Type B pancreatic cell (in vitro differentiated cells): ENCODE data around the gene TENM3. TPM values are rescaled to one million over a fixed set of nuclear protein-coding genes. Genes with fewer than 3 reads are reported as not detected.

ENCODE experiments used
- DNase-seq: peaks from one replicate; pipeline ENCODE4 v3.0.0; 2021; ENCODE audit warnings: mixed read lengths; ENCODE audit not compliant: unreplicated experiment; ENCODE audit errors: extremely low spot score
- H3K27ac Mint-ChIP-seq: 2 replicates; pipeline ENCODE4 v1.8.0; 2021; ENCODE audit warnings: mild to moderate bottlenecking, mixed read lengths
- H3K27me3 Mint-ChIP-seq: 2 replicates; pipeline ENCODE4 v1.8.0; 2021; ENCODE audit warnings: mixed read lengths
- H3K36me3 Mint-ChIP-seq: 2 replicates; pipeline ENCODE4 v1.8.0; 2021; ENCODE audit warnings: mixed read lengths
- H3K4me1 Mint-ChIP-seq: one replicate; pipeline ENCODE4 v1.8.0; 2021; ENCODE audit warnings: mixed read lengths; ENCODE audit not compliant: unreplicated experiment
- H3K4me3 Mint-ChIP-seq: 2 replicates; pipeline ENCODE4 v1.8.0; 2021; ENCODE audit warnings: mild to moderate bottlenecking, mixed read lengths
- H3K9me3 Mint-ChIP-seq: 2 replicates; pipeline ENCODE4 v1.8.0; 2021; ENCODE audit warnings: mixed read lengths
- total RNA-seq: library from RNA; stranded (reverse); gene quantifications from 2 replicates; pipeline ENCODE4 v1.2.1, GENCODE V29; 2021; ENCODE audit warnings: low replicate concordance
- TF ChIP-seq, protein P1 (sequence below): fragments of 200-600 bp; sonication (generic); conservative IDR thresholded peaks from 2 replicates; pipeline ENCODE4 v1.5.0; 2021; ENCODE audit warnings: antibody characterized with exemption, mild to moderate bottlenecking

The TENM3 gene
- total RNA-seq, 1 donor from 2014 or later, result 73.5 TPM

- H3K9me3 Mint-ChIP-seq, result no peaks in the 10 kb centered on the region
Measured at GRCh38 chr4:182724414-182724813, 481.2 kb downstream of the TENM3 start.

DNA sequence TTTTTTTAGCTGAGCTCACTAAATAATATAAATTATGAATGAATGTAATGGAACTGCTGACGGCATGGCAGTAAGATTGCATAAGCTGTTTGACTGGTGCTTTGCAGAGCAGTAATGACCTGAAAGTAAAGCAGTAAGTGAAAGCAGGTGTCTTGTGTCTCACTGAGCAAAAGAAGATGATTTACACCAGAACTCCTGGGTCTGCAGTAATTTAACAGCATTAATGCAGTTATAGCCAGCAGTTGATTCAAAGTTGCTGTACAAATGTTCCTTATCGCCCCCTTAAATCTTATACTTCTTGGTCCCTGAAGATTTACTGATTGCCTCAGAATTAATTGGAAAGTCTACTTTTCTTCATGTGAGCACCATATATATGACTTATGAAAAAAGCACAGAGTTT, 486.3 kb downstream of the TENM3 start:
- Mint-ChIP-seq H3K27ac (no peak overlapping the region), H3K4me3 (no peak overlapping the region), H3K27me3 (no peaks in the 10 kb centered on the region), H3K4me1 (peaks cover 18% of the 10 kb centered on the region), H3K36me3 (peaks cover 33% of the 10 kb centered on the region), H3K9me3 (no peaks in the 10 kb centered on the region)
- TF ChIP-seq, protein P1, sequence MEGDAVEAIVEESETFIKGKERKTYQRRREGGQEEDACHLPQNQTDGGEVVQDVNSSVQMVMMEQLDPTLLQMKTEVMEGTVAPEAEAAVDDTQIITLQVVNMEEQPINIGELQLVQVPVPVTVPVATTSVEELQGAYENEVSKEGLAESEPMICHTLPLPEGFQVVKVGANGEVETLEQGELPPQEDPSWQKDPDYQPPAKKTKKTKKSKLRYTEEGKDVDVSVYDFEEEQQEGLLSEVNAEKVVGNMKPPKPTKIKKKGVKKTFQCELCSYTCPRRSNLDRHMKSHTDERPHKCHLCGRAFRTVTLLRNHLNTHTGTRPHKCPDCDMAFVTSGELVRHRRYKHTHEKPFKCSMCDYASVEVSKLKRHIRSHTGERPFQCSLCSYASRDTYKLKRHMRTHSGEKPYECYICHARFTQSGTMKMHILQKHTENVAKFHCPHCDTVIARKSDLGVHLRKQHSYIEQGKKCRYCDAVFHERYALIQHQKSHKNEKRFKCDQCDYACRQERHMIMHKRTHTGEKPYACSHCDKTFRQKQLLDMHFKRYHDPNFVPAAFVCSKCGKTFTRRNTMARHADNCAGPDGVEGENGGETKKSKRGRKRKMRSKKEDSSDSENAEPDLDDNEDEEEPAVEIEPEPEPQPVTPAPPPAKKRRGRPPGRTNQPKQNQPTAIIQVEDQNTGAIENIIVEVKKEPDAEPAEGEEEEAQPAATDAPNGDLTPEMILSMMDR, result no peak
- no peak for DNase-seq

More at GRCh38 chr4:182724414-182724813, 481.2 kb downstream of the TENM3 start:
- H3K36me3 Mint-ChIP-seq, result peaks cover under 1% of the 10 kb centered on the region
- no peak overlapping the region for H3K27ac Mint-ChIP-seq
- peaks cover 18% of the 10 kb centered on the region for H3K4me1 Mint-ChIP-seq
- H3K27me3 Mint-ChIP-seq, result no peaks in the 10 kb centered on the region
- TF ChIP-seq, protein P1, result no peak
- DNase-seq, result no peak
- no peak overlapping the region for H3K4me3 Mint-ChIP-seq

DNA sequence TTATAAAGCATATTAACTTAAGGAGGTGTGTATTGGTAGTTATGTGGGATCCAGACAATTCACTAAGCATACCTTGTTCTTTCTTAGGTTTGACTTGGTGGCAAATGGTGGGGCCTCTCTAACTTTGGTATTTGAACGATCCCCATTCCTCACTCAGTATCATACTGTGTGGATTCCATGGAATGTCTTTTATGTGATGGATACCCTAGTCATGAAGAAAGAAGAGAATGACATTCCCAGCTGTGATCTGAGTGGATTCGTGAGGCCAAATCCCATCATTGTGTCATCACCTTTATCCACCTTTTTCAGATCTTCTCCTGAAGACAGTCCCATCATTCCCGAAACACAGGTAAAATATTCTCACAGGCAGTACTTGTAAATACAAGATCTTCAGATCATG, 487.6 kb downstream of the TENM3 start:
- Mint-ChIP-seq H3K27ac (no peak overlapping the region), H3K27me3 (no peaks in the 10 kb centered on the region), H3K9me3 (no peaks in the 10 kb centered on the region), H3K4me1 (peaks cover 17% of the 10 kb centered on the region), H3K36me3 (peaks cover 34% of the 10 kb centered on the region), H3K4me3 (no peak overlapping the region)
- TF ChIP-seq, protein P1, result no peak
- no peak for DNase-seq

GRCh38 chr4:182736207-182736606, 493.0 kb downstream of the TENM3 start:
- DNase-seq, result no peak
- no peaks in the 10 kb centered on the region for H3K27me3 Mint-ChIP-seq
- peaks cover 26% of the 10 kb centered on the region for H3K36me3 Mint-ChIP-seq
- H3K4me3 Mint-ChIP-seq, result no peak overlapping the region
- H3K9me3 Mint-ChIP-seq, result no peaks in the 10 kb centered on the region
- peaks cover 7% of the 10 kb centered on the region for H3K4me1 Mint-ChIP-seq
- TF ChIP-seq, protein P1, result no peak
- H3K27ac Mint-ChIP-seq, result no peak overlapping the region

DNA sequence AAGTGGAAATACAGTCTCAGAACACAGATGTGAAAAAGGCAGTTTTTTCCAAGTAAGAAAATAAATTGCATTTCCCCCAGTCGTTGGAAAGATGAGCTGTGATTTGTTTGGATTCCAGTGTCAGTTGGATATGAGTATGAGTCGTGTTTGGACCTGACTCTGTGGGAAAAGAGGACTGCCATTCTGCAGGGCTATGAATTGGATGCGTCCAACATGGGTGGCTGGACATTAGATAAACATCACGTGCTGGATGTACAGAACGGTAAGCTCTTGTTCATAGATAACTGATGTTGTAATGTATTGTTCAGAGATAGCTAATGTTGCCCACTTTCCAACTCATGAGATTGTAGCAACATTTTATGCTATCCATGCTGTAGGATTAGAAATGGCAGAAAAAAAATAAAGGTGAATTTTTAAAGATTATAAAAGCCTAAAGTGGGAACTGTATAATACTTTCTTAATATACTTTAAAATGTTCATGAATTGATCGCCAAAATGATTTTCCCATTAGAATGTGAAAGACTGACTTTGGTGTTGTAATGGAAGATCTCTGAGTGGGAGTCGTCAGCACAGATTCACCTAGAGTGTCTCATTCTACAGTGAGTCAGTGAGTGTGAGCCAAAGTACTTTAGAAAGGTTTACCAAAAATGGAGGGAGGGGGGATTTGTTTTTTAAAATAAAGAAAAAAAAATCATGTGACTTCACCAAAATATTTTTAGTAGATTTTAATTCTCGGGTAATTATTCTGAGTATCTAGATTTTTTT, 495.3 kb downstream of the TENM3 start:
- no peaks in the 10 kb centered on the region for H3K9me3 Mint-ChIP-seq
- peaks cover 7% of the 10 kb centered on the region for H3K4me1 Mint-ChIP-seq
- H3K4me3 Mint-ChIP-seq, result no peak overlapping the region
- no peak overlapping the region for H3K27ac Mint-ChIP-seq
- no peaks in the 10 kb centered on the region for H3K27me3 Mint-ChIP-seq
- DNase-seq, result no peak
- peaks cover 26% of the 10 kb centered on the region for H3K36me3 Mint-ChIP-seq
- TF ChIP-seq, protein P1, result no peak
